Gastroesophageal sphincter (tissue), 4 donors: ENCODE data around the gene RFXAP. TPM values are rescaled to one million over a fixed set of nuclear protein-coding genes. Genes with fewer than 3 reads are reported as not detected.

Experiments used
- ATAC-seq: fragments of 150-250 bp; one replicate; pipeline ENCODE4 v1.9.1; 2016; ENCODE audit warnings: mild to moderate bottlenecking, moderate library complexity
- H3K27ac ChIP-seq, 4 donors: fragments of 200-600 bp; sonication (generic) in 3 of 4; 1 replicate in 3 of 4; 2 replicates in 1 of 4; pipeline ENCODE4 v1.5.1; 2016 to 2019
- H3K27me3 ChIP-seq: fragments of 200-600 bp; sonication (generic); one replicate; pipeline ENCODE4 v1.5.1; 2019
- H3K36me3 ChIP-seq, 2 donors: fragments of 200-600 bp; sonication (generic); one replicate each; pipeline ENCODE4 v1.5.1; 2019; ENCODE audit warnings: control low read depth in 1 of 2
- H3K4me1 ChIP-seq, 3 donors: fragments of 200-600 bp; sonication (generic); 1 replicate in 2 of 3; 2 replicates in 1 of 3; pipeline ENCODE4 v1.5.1; 2016 to 2019; ENCODE audit warnings: control low read depth in 2 of 3
- H3K4me3 ChIP-seq, 2 donors: fragments of 200-600 bp; sonication (generic); one replicate each; pipeline ENCODE4 v1.5.1; 2019; ENCODE audit warnings: mild to moderate bottlenecking in 1 of 2, moderate library complexity in 1 of 2
- H3K9me3 ChIP-seq, 3 donors: fragments of 200-600 bp; sonication (generic); one replicate each; pipeline ENCODE4 v1.5.1; 2017 to 2019; ENCODE audit warnings: control low read depth in 2 of 3
- CTCF ChIP-seq, 4 experiments: fragments of 200-600 bp in 2 of 4; fragments of 450-650 bp in 2 of 4; sonication (generic) in 1 of 4; IDR thresholded peaks; one replicate each; pipeline ENCODE4 v1.5.1; 2017 to 2019; ENCODE audit warnings: antibody characterized with exemption in 4 of 4, mild to moderate bottlenecking in 2 of 4, moderate library complexity in 2 of 4
- EP300 ChIP-seq: sonication (generic); formaldehyde crosslinking; IDR thresholded peaks from one replicate; pipeline ENCODE4 v1.6.1; 2017; ENCODE audit warnings: antibody characterized with exemption, mild to moderate bottlenecking
- POLR2A ChIP-seq, 2 donors: fragments of 450-650 bp; IDR thresholded peaks; one replicate each; pipeline ENCODE4 v1.6.1; 2017; ENCODE audit warnings: antibody characterized with exemption in 2 of 2, mild to moderate bottlenecking in 2 of 2, moderate library complexity in 1 of 2
- POLR2AphosphoS5 ChIP-seq: sonication (generic); formaldehyde crosslinking; IDR thresholded peaks from one replicate; pipeline ENCODE4 v1.6.1; 2017; ENCODE audit warnings: antibody characterized with exemption
- WGBS, 2 donors: methylation state at CpG; one replicate each; pipeline ENCODE4 v1.1.5; 2018; ENCODE audit warnings: low coverage in 1 of 2; 5-methylcytosine and 5-hydroxymethylcytosine counted together
- total RNA-seq, 4 donors: library from RNA; depleted of rRNA; stranded (reverse); fragments of >200 nt; gene quantifications; one replicate each; pipeline ENCODE4 v1.1.0, GENCODE V29; 2016

Gene RFXAP
- 1 to 10 TPM; 3.2 to 7.2 (median 3.8) TPM for total RNA-seq

GRCh38 chr13:36818804-36819738 lies at the start of gene RFXAP:
Gene RFXAP (plus strand): TSS chr13:36819222. CDS start chr13:36819358, 136 bp downstream.
- Histone ChIP-seq H3K27me3 (no peaks in the 10 kb centered on the region), H3K4me3 (peak within 1 kb of the TSS; percentile 72 to 90), H3K27ac (peak within 1 kb of the TSS; percentile 25 to 87 (median 76)), H3K36me3 (no peaks in the 10 kb centered on the region), H3K9me3 (no peaks in the 10 kb centered on the region), H3K4me1 (peaks cover 6 to 49% (median 10%) of the 10 kb centered on the region in 3 donors)
- peak; percentile 97 for ATAC-seq
- 0% methylated on average over 5 to 7 of the region's 78 CpGs for WGBS, 2 donors
- peak; percentile 51 to 52 for TF ChIP-seq POLR2A (IDR thresholded peaks at IDR 0.05)
- TF ChIP-seq EP300: no peak
- peak; percentile 65 for TF ChIP-seq POLR2AphosphoS5
- TF ChIP-seq CTCF (IDR thresholded peaks at IDR 0.05): peak in 3 of 4 experiments; percentile 14 to 43 (median 26)

GRCh38 chr13:36769545-36769944 lies 49.5 kb upstream of the RFXAP start:
- WGBS, 2 donors: 85 to 95% methylated on average over 4 of the region's 4 CpGs
- no peaks in the 10 kb centered on the region for H3K4me1 ChIP-seq
- H3K4me3 ChIP-seq: no peak overlapping the region
- no peaks in the 10 kb centered on the region for H3K9me3 ChIP-seq
- no peaks in the 10 kb centered on the region for H3K27me3 ChIP-seq
- no peak for TF ChIP-seq EP300
- no peak for TF ChIP-seq POLR2A (IDR thresholded peaks at IDR 0.05)
- no peak for TF ChIP-seq CTCF (IDR thresholded peaks at IDR 0.05)
- no peak for TF ChIP-seq POLR2AphosphoS5
- ATAC-seq: no peak
- H3K36me3 ChIP-seq: no peaks in the 10 kb centered on the region
- H3K27ac ChIP-seq: no peak overlapping the region

GRCh38 chr13:36770741-36771140 lies 48.3 kb upstream of the RFXAP start:
- WGBS, 2 donors: 78% methylated on average over 2 of the region's 2 CpGs; no CpG with 5 or more reads in 1 of the 2 donors
- no peaks in the 10 kb centered on the region for H3K27me3 ChIP-seq
- TF ChIP-seq POLR2A (IDR thresholded peaks at IDR 0.05) (no peak), CTCF (IDR thresholded peaks at IDR 0.05) (no peak), EP300 (no peak), POLR2AphosphoS5 (no peak)
- H3K36me3 ChIP-seq: no peaks in the 10 kb centered on the region
- H3K27ac ChIP-seq: no peak overlapping the region
- no peak overlapping the region for H3K4me3 ChIP-seq
- no peaks in the 10 kb centered on the region for H3K4me1 ChIP-seq
- ATAC-seq: no peak
- no peaks in the 10 kb centered on the region for H3K9me3 ChIP-seq

- no peak for ATAC-seq
- H3K36me3 ChIP-seq: no peaks in the 10 kb centered on the region
- TF ChIP-seq EP300 (no peak), CTCF (IDR thresholded peaks at IDR 0.05) (no peak), POLR2AphosphoS5 (no peak), POLR2A (IDR thresholded peaks at IDR 0.05) (no peak)
Measured at GRCh38 chr13:36772853-36773252, 46.2 kb upstream of the RFXAP start.

GRCh38 chr13:36774931-36775330 lies 44.1 kb upstream of the RFXAP start:
- Histone ChIP-seq H3K4me3 (no peak overlapping the region), H3K27ac (no peak overlapping the region), H3K27me3 (peaks cover 5% of the 10 kb centered on the region), H3K4me1 (no peaks in the 10 kb centered on the region), H3K36me3 (no peaks in the 10 kb centered on the region), H3K9me3 (no peaks in the 10 kb centered on the region)
- WGBS, 2 donors: 57 to 60% methylated on average over 1 to 5 of the region's 5 CpGs
- TF ChIP-seq CTCF (IDR thresholded peaks at IDR 0.05): no peak
- TF ChIP-seq POLR2A (IDR thresholded peaks at IDR 0.05): no peak
- no peak for TF ChIP-seq POLR2AphosphoS5
- no peak for ATAC-seq

More at GRCh38 chr13:36772853-36773252, 46.2 kb upstream of the RFXAP start:
- Histone ChIP-seq H3K4me1 (no peaks in the 10 kb centered on the region), H3K9me3 (no peaks in the 10 kb centered on the region), H3K27ac (no peak overlapping the region), H3K4me3 (no peak overlapping the region), H3K27me3 (no peaks in the 10 kb centered on the region)
